A549 (cell line): ENCODE results near the gene IL4R. TPM values are rescaled to one million over a fixed set of nuclear protein-coding genes. Genes with fewer than 3 reads are reported as not detected.
A peak's percentile ranks its signal among the peaks of the same experiment; 100 is the strongest.

ENCODE experiments used
- ATAC-seq, 2 experiments: fragments of 200-7000 bp in 1 of 2; fragments of >200 bp in 1 of 2; cut with Nextera tagmentation in 1 of 2; cut with Tn5 transposase in 1 of 2; 3 replicates each; pipeline versions ENCODE4 v1.8.0 to v1.9.1; 2018 to 2020; ENCODE audit warnings: mild to moderate bottlenecking in 1 of 2, moderate library complexity in 1 of 2
- CTCF ChIA-PET: fragments of 300-600 bp; sonication (Branson Sonifier 250); formaldehyde crosslinking; extraction: SDS; loops from one replicate; lab custom pipeline; 2021; ENCODE audit warnings: antibody characterized with exemption, inconsistent platforms; lab: Yijun Ruan, JAX
- POLR2A ChIA-PET: fragments of 350-600 bp; formaldehyde crosslinking; extraction: SDS; loops from one replicate; lab custom pipeline; 2021; ENCODE audit warnings: antibody characterized with exemption, inconsistent platforms; lab: Yijun Ruan, JAX
- DNase-seq, 2 experiments: peaks; one replicate each; pipeline versions ENCODE4 v3.0.0 to v3.0.0-alpha.2; 2011 to 2016; ENCODE audit warnings: low read depth in 1 of 2, low spot score in 1 of 2
- FAIRE-seq: peaks from 2 replicates; lab custom pipeline; 2011; peaks lifted over from hg19 to GRCh38; lab: Jason Lieb, UNC
- H3K27ac ChIP-seq, 2 experiments: fragments of >200 bp; sonication (Bioruptor Twin); formaldehyde crosslinking; 3 replicates each; pipeline ENCODE4 v1.5.1; 2016 to 2017
- H3K4me1 ChIP-seq: fragments of >200 bp; sonication (Bioruptor Twin); formaldehyde crosslinking; 3 replicates; pipeline ENCODE4 v1.6.1; 2016
- H3K4me2 ChIP-seq: fragments of >200 bp; sonication (Bioruptor Twin); formaldehyde crosslinking; 3 replicates; pipeline ENCODE4 v1.6.1; 2016
- H3K4me3 ChIP-seq: fragments of >200 bp; sonication (Bioruptor Twin); formaldehyde crosslinking; 3 replicates; pipeline ENCODE4 v1.5.1; 2016
- H3K9me3 ChIP-seq: fragments of >200 bp; sonication (Bioruptor Twin); formaldehyde crosslinking; 3 replicates; pipeline ENCODE4 v1.6.1; 2016
- CEBPB ChIP-seq, 2 experiments: fragments of >200 bp in 1 of 2; sonication (Bioruptor Twin) in 1 of 2; formaldehyde crosslinking in 1 of 2; IDR thresholded peaks; 2 replicates each; pipeline ENCODE4 v1.6.1; 2012 to 2016
- CHD2 ChIP-seq: fragments of 150-350 bp; IDR thresholded peaks from 2 replicates; pipeline ENCODE4 v1.6.1; 2014; ENCODE audit warnings: low read length; ENCODE audit not compliant: partially characterized antibody
- FOSL2 ChIP-seq, 2 experiments: fragments of 450-650 bp in 1 of 2; fragments of >200 bp in 1 of 2; sonication (Bioruptor Twin) in 1 of 2; formaldehyde crosslinking; IDR thresholded peaks; 2 replicates each; pipeline versions ENCODE4 v1.5.0 to v1.6.1; 2016 to 2020; ENCODE audit warnings: mild to moderate bottlenecking in 1 of 2, moderate library complexity in 1 of 2
- GATA3 ChIP-seq: IDR thresholded peaks from 2 replicates; pipeline ENCODE4 v1.6.1; 2012; ENCODE audit warnings: borderline replicate concordance
- HEYL ChIP-seq: fragments of 250-450 bp; sonication (Bioruptor Pico); IDR thresholded peaks from 2 replicates; pipeline ENCODE4 v1.8.0; 2021; ENCODE audit warnings: mild to moderate bottlenecking, moderate library complexity
- HOXB13 ChIP-seq: fragments of 250-450 bp; sonication (Bioruptor Pico); IDR thresholded peaks from 2 replicates; pipeline ENCODE4 v1.5.0; 2020; ENCODE audit warnings: low read depth, mild to moderate bottlenecking, moderate library complexity
- KDM1A ChIP-seq: fragments of 200-600 bp; sonication (generic); IDR thresholded peaks from 2 replicates; pipeline ENCODE4 v1.6.1; 2016; ENCODE audit warnings: low read depth, mild to moderate bottlenecking
- KDM5A ChIP-seq: fragments of 200-600 bp; sonication (generic); IDR thresholded peaks from 2 replicates; pipeline ENCODE4 v1.6.1; 2016; ENCODE audit warnings: antibody characterized with exemption, mild to moderate bottlenecking
- MAX ChIP-seq: IDR thresholded peaks from 2 replicates; pipeline ENCODE4 v1.6.1; 2012
- NFE2L2 ChIP-seq: fragments of 150-350 bp; conservative IDR thresholded peaks from 2 replicates; pipeline ENCODE4 v1.6.1; 2014; ENCODE audit warnings: low read length
- NPAS2 ChIP-seq: fragments of 250-450 bp; sonication (Bioruptor Pico); IDR thresholded peaks from 2 replicates; pipeline ENCODE4 v1.8.0; 2022; ENCODE audit warnings: mild to moderate bottlenecking, moderate library complexity, borderline replicate concordance
- NR3C1 ChIP-seq: fragments of >200 bp; sonication (Bioruptor Twin); formaldehyde crosslinking; IDR thresholded peaks from 3 replicates; pipeline ENCODE4 v1.6.1; 2017
- PBX3 ChIP-seq: IDR thresholded peaks from 2 replicates; pipeline ENCODE4 v1.6.1; 2012
- PHF8 ChIP-seq: fragments of 200-600 bp; sonication (generic); IDR thresholded peaks from 2 replicates; pipeline ENCODE4 v1.6.1; 2016; ENCODE audit warnings: low read depth, mild to moderate bottlenecking, antibody characterized with exemption, moderate library complexity, borderline replicate concordance
- POLR2A ChIP-seq: IDR thresholded peaks from 2 replicates; pipeline ENCODE4 v1.6.1; 2012; ENCODE audit warnings: mild to moderate bottlenecking, low read length
- POLR2AphosphoS2 ChIP-seq: conservative IDR thresholded peaks from 2 replicates; pipeline ENCODE4 v1.6.1; 2012; ENCODE audit warnings: low read length, improper control_type of control experiment, inconsistent platforms
- RCOR1 ChIP-seq: fragments of 150-350 bp; IDR thresholded peaks from 2 replicates; pipeline ENCODE4 v1.6.1; 2014; ENCODE audit warnings: antibody characterized with exemption, low read length, low read depth
- SREBF2 ChIP-seq: fragments of 450-650 bp; IDR thresholded peaks from 2 replicates; pipeline ENCODE4 v1.6.1; 2014; ENCODE audit warnings: mild to moderate bottlenecking, moderate library complexity
- TFCP2L1 ChIP-seq: fragments of 250-450 bp; sonication (Bioruptor Pico); IDR thresholded peaks from 2 replicates; pipeline ENCODE4 v1.5.0; 2021; ENCODE audit warnings: mild to moderate bottlenecking
- ZC3H11A ChIP-seq: fragments of 450-650 bp; IDR thresholded peaks from 2 replicates; pipeline ENCODE4 v1.6.1; 2014; ENCODE audit warnings: antibody characterized with exemption, mild to moderate bottlenecking
- ZFP36 ChIP-seq: fragments of 450-650 bp; IDR thresholded peaks from 2 replicates; pipeline ENCODE4 v1.6.1; 2014; ENCODE audit warnings: borderline replicate concordance; ENCODE audit not compliant: partially characterized antibody
- ZSCAN20 ChIP-seq: fragments of 250-450 bp; sonication (Bioruptor Pico); IDR thresholded peaks from 2 replicates; pipeline ENCODE4 v1.8.0; 2022; ENCODE audit warnings: mild to moderate bottlenecking, moderate library complexity
- WGBS: methylation state at CpG from one replicate; pipeline ENCODE4 v1.1.6; 2017; ENCODE audit errors: missing lambda C conversion rate; 5-methylcytosine and 5-hydroxymethylcytosine counted together
- polyA plus RNA-seq, 4 experiments: library from polyadenylated mRNA; depleted of rRNA in 3 of 4; stranded (reverse); fragments of >200 nt; fragmentation: RNase III in 1 of 4; extraction: RNeasy Plus Mini Kit Qiagen cat#74134 plus additional on column Dnase treatment in 1 of 4; gene quantifications; 2 replicates in 3 of 4; 3 replicates in 1 of 4; pipeline ENCODE4 v1.2.3, GENCODE V29; 2011 to 2017
- TF ChIP-seq, protein P1 (sequence below): fragments of 250-450 bp; sonication (Bioruptor Pico); IDR thresholded peaks from 2 replicates; pipeline ENCODE4 v1.5.0; 2020; ENCODE audit warnings: low read depth, mild to moderate bottlenecking, moderate library complexity
- TF ChIP-seq, protein P2 (sequence below): fragments of 250-450 bp; sonication (Bioruptor Pico); IDR thresholded peaks from 2 replicates; pipeline ENCODE4 v1.5.0; 2021; ENCODE audit warnings: mild to moderate bottlenecking, moderate library complexity, borderline replicate concordance
- TF ChIP-seq, protein P3 (sequence below): IDR thresholded peaks from 2 replicates; pipeline ENCODE4 v1.6.1; 2012; ENCODE audit warnings: low read depth, borderline replicate concordance
- TF ChIP-seq, protein P4 (sequence below): fragments of >200 bp; sonication (Bioruptor Twin); formaldehyde crosslinking; IDR thresholded peaks from 2 replicates; pipeline ENCODE4 v1.6.1; 2016

IL4R gene
- polyA plus RNA-seq, 2 of the 4 experiments (the other 2 are of a cell fraction): 14.4 to 19.3 TPM

DNA sequence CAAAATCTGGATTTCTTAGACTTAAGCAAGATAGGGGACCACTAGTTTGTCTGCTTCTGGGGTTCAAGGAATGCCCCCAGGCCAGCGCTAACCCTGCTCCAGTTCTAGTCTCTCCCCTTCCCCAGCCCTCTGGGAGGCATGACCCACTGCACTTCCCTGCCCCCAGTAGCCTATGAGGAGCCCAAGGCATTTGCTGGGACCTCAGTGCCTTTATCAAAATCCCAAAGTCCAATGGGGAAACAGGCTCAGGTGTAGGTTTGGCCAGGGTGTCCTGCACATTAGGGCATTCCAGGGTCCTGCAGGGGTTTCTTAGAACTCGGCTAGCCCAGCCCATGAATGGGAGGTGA lies 1.2 kb downstream of the IL4R start:
- TF ChIP-seq, protein P1, sequence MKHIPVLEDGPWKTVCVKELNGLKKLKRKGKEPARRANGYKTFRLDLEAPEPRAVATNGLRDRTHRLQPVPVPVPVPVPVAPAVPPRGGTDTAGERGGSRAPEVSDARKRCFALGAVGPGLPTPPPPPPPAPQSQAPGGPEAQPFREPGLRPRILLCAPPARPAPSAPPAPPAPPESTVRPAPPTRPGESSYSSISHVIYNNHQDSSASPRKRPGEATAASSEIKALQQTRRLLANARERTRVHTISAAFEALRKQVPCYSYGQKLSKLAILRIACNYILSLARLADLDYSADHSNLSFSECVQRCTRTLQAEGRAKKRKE (CRISPR knock-in tag): no peak
- TF ChIP-seq PBX3 (no peak), MAX (no peak), NR3C1 (no peak), POLR2AphosphoS2 (no peak), RCOR1 (no peak), ZSCAN20 (CRISPR knock-in tag) (no peak), HOXB13 (CRISPR knock-in tag) (no peak), PHF8 (no peak), NPAS2 (no peak), HEYL (CRISPR knock-in tag) (no peak), POLR2A (no peak), SREBF2 (no peak), ZFP36 (no peak), NFE2L2 (no peak), ZC3H11A (no peak)
- TF ChIP-seq, protein P2, sequence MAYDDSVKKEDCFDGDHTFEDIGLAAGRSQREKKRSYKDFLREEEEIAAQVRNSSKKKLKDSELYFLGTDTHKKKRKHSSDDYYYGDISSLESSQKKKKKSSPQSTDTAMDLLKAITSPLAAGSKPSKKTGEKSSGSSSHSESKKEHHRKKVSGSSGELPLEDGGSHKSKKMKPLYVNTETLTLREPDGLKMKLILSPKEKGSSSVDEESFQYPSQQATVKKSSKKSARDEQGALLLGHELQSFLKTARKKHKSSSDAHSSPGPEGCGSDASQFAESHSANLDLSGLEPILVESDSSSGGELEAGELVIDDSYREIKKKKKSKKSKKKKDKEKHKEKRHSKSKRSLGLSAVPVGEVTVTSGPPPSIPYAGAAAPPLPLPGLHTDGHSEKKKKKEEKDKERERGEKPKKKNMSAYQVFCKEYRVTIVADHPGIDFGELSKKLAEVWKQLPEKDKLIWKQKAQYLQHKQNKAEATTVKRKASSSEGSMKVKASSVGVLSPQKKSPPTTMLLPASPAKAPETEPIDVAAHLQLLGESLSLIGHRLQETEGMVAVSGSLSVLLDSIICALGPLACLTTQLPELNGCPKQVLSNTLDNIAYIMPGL (CRISPR knock-in tag): no peak
- TF ChIP-seq, protein P3, sequence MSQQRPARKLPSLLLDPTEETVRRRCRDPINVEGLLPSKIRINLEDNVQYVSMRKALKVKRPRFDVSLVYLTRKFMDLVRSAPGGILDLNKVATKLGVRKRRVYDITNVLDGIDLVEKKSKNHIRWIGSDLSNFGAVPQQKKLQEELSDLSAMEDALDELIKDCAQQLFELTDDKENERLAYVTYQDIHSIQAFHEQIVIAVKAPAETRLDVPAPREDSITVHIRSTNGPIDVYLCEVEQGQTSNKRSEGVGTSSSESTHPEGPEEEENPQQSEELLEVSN: no peak
- TF ChIP-seq, protein P4, sequence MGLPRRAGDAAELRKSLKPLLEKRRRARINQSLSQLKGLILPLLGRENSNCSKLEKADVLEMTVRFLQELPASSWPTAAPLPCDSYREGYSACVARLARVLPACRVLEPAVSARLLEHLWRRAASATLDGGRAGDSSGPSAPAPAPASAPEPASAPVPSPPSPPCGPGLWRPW: no peak
- FAIRE-seq: no peak
- peak overlapping the region; percentile 99 for H3K4me3 ChIP-seq
- no peak for DNase-seq
- peak overlapping the region; percentile 74 for H3K4me2 ChIP-seq
- no peak for ATAC-seq
- no peaks in the 10 kb centered on the region for H3K9me3 ChIP-seq
- CTCF ChIA-PET: interaction anchor here (1.0 to 3.5 kb wide), 3 partner anchors 51 to 80 kb away, joined by 5 to 14 read pairs (median 10); no protein-coding TSS in a partner anchor
- POLR2A ChIA-PET: no interaction called here
- WGBS: 70% methylated on average over 2 of the region's 2 CpGs
- peak overlapping the region; percentile 96 to 97; a peak in 5 of 6 replicates for H3K27ac ChIP-seq
- H3K4me1 ChIP-seq: peaks cover 31% of the 10 kb centered on the region

DNA sequence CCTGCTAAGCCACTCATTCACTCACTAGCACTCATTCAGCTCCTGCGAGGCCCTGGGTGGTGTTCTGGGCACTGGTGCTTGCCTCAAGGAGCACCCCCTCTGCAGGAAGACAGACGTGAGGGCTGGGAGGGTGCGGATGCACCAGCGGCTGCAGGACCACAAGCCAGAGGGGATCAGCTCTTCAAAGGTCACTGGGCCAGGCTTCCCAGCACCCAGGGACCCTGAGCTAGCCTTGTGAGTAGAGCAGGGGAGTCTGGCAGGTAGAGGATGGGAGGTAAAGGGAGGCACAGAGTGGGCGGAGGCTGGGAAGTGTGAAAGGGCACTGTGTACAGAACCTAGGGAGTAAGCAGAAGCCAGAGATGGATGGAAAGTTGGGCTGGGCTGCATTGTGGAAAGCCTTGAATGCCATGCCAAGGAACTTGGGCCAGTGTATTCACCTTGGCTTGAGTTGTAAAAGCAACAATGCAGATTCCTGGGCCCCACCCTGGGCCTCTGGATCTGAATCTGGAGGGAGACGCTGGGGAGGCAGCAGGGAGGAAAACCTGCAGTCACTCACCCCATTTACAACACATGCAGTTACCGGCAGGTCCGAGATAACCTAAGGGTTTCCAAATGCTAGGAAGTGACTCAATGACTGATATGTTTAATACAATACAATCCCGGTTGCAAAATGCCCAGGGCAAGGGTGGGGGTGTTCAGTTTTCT lies 1.7 kb downstream of the IL4R start:
- Histone ChIP-seq H3K27ac (peak overlapping the region; percentile 96 to 97), H3K4me2 (peak overlapping the region; percentile 74), H3K9me3 (no peaks in the 10 kb centered on the region), H3K4me3 (peak overlapping the region; percentile 99), H3K4me1 (peaks cover 31% of the 10 kb centered on the region)
- WGBS: 35% methylated on average over 9 of the region's 9 CpGs
- POLR2A ChIA-PET: interaction anchor here (1.2 kb wide), 1 partner anchor 11 kb away, joined by 4 read pairs; no protein-coding TSS in a partner anchor
- CTCF ChIA-PET: interaction anchor here (0.9 to 3.8 kb wide), 5 partner anchors 27 to 81 kb away, joined by 3 to 14 read pairs (median 10); no protein-coding TSS in a partner anchor
- ATAC-seq (peak; percentile 30 to 37; a peak in 5 of 6 replicates), DNase-seq (peak; percentile 55 to 58), FAIRE-seq (no peak)
- no peak for TF ChIP-seq MAX
- TF ChIP-seq NPAS2: no peak
- no peak for TF ChIP-seq CHD2
- TF ChIP-seq, protein P4: 0 out of 2 replicates have a peak, but pooled peaks have one; percentile 51
- TF ChIP-seq KDM5A: no peak
- no peak for TF ChIP-seq RCOR1
- no peak for TF ChIP-seq NFE2L2
- no peak for TF ChIP-seq GATA3
- peak; percentile 71; a peak in 3 of 4 replicates for TF ChIP-seq CEBPB (IDR thresholded peaks at IDR 0.05)
- TF ChIP-seq POLR2AphosphoS2: no peak
- TF ChIP-seq, protein P2 (CRISPR knock-in tag): no peak
- no peak for TF ChIP-seq NR3C1
- TF ChIP-seq KDM1A: no peak
- no peak for TF ChIP-seq TFCP2L1
- TF ChIP-seq, protein P3: no peak
- 0 out of 2 replicates have a peak, but pooled peaks have one; percentile 44 for TF ChIP-seq FOSL2 (IDR thresholded peaks at IDR 0.05)
- TF ChIP-seq FOSL2 (CRISPR knock-in tag; IDR thresholded peaks at IDR 0.05): no peak
